Panc1 (cell line): ENCODE results near the gene DNAH3. TPM values are rescaled to one million over a fixed set of nuclear protein-coding genes. Genes with fewer than 3 reads are reported as not detected.

ENCODE experiments used
- ATAC-seq: fragments of 200-7000 bp; cut with Tn5 transposase; 2 replicates; pipeline ENCODE4 v1.9.1; 2020; ENCODE audit warnings: mild to moderate bottlenecking, moderate library complexity
- BruUV-seq: library from RNA; stranded (reverse); fragments of 400-500 nt; replicated peaks from 2 replicates; lab custom pipeline; 2021; lab: Mats Ljungman, UMichigan
- CTCF ChIA-PET: fragments of 300-600 bp; sonication (Branson Sonifier 250); formaldehyde crosslinking; loops from one replicate; lab custom pipeline; 2022; ENCODE audit warnings: antibody characterized with exemption; lab: Charles Lee
- POLR2A ChIA-PET: fragments of 300-600 bp; sonication (Branson Sonifier 250); formaldehyde crosslinking; loops from one replicate; lab custom pipeline; 2022; ENCODE audit warnings: antibody characterized with exemption; lab: Charles Lee
- DNase-seq: peaks from one replicate; pipeline ENCODE4 v3.0.0-alpha.2; 2010; ENCODE audit warnings: low read depth, low spot score
- H3K27ac ChIP-seq: 2 replicates; pipeline ENCODE4 v1.5.1; 2011; ENCODE audit warnings: mild to moderate bottlenecking, low read length, inconsistent platforms
- H3K27me3 ChIP-seq: fragments of 200-500 bp; sonication (Bioruptor generic); 2 replicates; pipeline ENCODE4 v1.6.0; 2014; ENCODE audit warnings: low read length, inconsistent platforms; ENCODE audit not compliant: control insufficient read depth, insufficient read depth
- H3K36me3 ChIP-seq: fragments of 200-500 bp; sonication (Bioruptor generic); 2 replicates; pipeline ENCODE4 v1.5.1; 2014; ENCODE audit warnings: inconsistent platforms, mild to moderate bottlenecking, low read length, moderate library complexity; ENCODE audit not compliant: control insufficient read depth, insufficient read depth
- H3K4me1 ChIP-seq: 2 replicates; pipeline ENCODE4 v1.5.1; 2011; ENCODE audit warnings: inconsistent platforms, mild to moderate bottlenecking, low read length, moderate library complexity; ENCODE audit not compliant: control insufficient read depth, insufficient read depth
- H3K4me3 ChIP-seq, 2 experiments: 2 replicates each; pipeline ENCODE4 v1.5.1; 2011 to 2012; ENCODE audit warnings: low read depth in 2 of 2, low read length in 2 of 2, mild to moderate bottlenecking in 2 of 2, inconsistent platforms in 1 of 2, moderate library complexity in 1 of 2
- H3K9me3 ChIP-seq: fragments of 200-500 bp; sonication (Bioruptor generic); 2 replicates; pipeline ENCODE4 v1.5.1; 2014; ENCODE audit warnings: low read depth, mild to moderate bottlenecking, inconsistent platforms, low read length, moderate library complexity; ENCODE audit not compliant: control insufficient read depth, insufficient read depth
- POLR2AphosphoS5 ChIP-seq: IDR thresholded peaks from 2 replicates; pipeline ENCODE4 v1.6.1; 2012; ENCODE audit warnings: mild to moderate bottlenecking, low read depth, low read length, moderate library complexity
- SIN3A ChIP-seq: IDR thresholded peaks from 2 replicates; pipeline ENCODE4 v1.6.1; 2012; ENCODE audit warnings: low read depth, mild to moderate bottlenecking, low read length, moderate library complexity, borderline replicate concordance; ENCODE audit not compliant: insufficient read depth
- TCF7L2 ChIP-seq: IDR thresholded peaks from 2 replicates; pipeline ENCODE4 v1.6.1; 2011; ENCODE audit warnings: mild to moderate bottlenecking, low read depth, low read length, inconsistent platforms
- in situ Hi-C: cut with HindIII; loops from 2 replicates; pipeline ENCODE4 v1.10.0; 2016; ENCODE audit warnings: low sequenced_read_pairs, low pct_unique_long_range_greater_than_20kb
- intact Hi-C: fragments of 100-400 bp; cut with micrococcal nuclease; formaldehyde crosslinking; loops from one replicate; pipeline ENCODE4 v1.10.0; 2022; ENCODE audit not compliant: unreplicated experiment
- total RNA-seq: library from RNA; stranded (reverse); gene quantifications from one replicate; pipeline ENCODE4 v1.2.1, GENCODE V29; 2021; ENCODE audit not compliant: unreplicated experiment
- TF ChIP-seq, protein P1 (sequence below): fragments of 450-650 bp; IDR thresholded peaks from 2 replicates; pipeline ENCODE4 v1.5.1; 2017; ENCODE audit warnings: mild to moderate bottlenecking
- TF ChIP-seq, protein P2 (sequence below), 2 experiments: IDR thresholded peaks; 2 replicates each; pipeline ENCODE4 v1.6.1; 2011 to 2012; ENCODE audit warnings: low read depth in 2 of 2, control low read depth in 1 of 2, low read length in 1 of 2, mild to moderate bottlenecking in 1 of 2, moderate library complexity in 1 of 2; ENCODE audit not compliant: insufficient read depth in 1 of 2

Gene DNAH3
- total RNA-seq, 1 experiment from 2014 or later: 0.62 TPM

DNA sequence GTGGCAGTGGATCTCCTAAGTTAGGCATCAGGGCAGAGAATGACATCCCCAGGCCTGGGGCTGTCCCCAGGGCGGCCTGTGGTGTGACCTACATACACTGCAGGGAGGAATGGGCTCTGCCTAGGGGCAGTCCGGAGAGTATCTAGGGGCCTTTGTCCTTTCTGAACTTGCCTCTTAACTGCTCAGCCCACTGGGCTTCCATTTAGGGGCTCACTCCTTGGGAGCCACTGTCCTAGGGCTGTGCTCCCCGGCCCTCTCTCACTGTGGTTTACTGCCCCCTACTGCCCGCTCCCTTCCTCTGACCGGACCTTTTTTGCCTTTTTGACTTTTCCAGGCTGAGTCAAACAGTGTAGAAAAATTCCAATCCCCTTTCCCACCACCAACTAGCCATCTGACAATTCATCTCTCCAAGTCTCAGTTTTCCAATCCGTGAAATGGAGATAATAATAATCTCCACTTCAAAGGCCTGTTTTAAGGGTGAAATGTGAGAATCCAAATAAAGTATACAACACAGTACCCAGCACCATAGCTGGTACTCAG, 66.8 kb downstream of the DNAH3 start:
- intact Hi-C loops: loop anchor here (2.0 kb wide), 1 partner anchor 233 kb away; no protein-coding TSS in a partner anchor
- ATAC-seq: peak; percentile 90
- in situ Hi-C loops: no loop called here

DNA sequence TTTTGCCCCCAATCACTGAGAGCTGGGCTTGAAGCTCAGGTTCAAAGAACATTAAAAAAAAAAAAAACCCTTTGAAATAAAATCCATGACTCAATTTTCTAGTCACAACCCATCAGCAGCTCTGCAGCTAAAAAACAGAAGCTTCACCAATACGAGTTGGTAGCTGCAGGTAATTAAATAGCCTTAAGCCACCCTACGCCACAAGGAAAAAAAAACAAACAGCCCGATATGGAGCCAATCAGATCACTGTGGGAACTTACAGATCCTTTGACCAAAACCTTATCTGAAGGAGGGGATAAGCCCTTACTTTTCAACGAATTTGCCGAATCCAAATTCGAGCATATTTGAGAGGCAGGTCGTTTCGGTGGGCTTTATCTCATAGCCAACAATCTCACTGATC, 69.3 kb downstream of the DNAH3 start:
- TF ChIP-seq TCF7L2 (no peak), SIN3A (no peak), POLR2AphosphoS5 (no peak)
- TF ChIP-seq, protein P1, sequence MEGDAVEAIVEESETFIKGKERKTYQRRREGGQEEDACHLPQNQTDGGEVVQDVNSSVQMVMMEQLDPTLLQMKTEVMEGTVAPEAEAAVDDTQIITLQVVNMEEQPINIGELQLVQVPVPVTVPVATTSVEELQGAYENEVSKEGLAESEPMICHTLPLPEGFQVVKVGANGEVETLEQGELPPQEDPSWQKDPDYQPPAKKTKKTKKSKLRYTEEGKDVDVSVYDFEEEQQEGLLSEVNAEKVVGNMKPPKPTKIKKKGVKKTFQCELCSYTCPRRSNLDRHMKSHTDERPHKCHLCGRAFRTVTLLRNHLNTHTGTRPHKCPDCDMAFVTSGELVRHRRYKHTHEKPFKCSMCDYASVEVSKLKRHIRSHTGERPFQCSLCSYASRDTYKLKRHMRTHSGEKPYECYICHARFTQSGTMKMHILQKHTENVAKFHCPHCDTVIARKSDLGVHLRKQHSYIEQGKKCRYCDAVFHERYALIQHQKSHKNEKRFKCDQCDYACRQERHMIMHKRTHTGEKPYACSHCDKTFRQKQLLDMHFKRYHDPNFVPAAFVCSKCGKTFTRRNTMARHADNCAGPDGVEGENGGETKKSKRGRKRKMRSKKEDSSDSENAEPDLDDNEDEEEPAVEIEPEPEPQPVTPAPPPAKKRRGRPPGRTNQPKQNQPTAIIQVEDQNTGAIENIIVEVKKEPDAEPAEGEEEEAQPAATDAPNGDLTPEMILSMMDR: no peak
- TF ChIP-seq, protein P2, sequence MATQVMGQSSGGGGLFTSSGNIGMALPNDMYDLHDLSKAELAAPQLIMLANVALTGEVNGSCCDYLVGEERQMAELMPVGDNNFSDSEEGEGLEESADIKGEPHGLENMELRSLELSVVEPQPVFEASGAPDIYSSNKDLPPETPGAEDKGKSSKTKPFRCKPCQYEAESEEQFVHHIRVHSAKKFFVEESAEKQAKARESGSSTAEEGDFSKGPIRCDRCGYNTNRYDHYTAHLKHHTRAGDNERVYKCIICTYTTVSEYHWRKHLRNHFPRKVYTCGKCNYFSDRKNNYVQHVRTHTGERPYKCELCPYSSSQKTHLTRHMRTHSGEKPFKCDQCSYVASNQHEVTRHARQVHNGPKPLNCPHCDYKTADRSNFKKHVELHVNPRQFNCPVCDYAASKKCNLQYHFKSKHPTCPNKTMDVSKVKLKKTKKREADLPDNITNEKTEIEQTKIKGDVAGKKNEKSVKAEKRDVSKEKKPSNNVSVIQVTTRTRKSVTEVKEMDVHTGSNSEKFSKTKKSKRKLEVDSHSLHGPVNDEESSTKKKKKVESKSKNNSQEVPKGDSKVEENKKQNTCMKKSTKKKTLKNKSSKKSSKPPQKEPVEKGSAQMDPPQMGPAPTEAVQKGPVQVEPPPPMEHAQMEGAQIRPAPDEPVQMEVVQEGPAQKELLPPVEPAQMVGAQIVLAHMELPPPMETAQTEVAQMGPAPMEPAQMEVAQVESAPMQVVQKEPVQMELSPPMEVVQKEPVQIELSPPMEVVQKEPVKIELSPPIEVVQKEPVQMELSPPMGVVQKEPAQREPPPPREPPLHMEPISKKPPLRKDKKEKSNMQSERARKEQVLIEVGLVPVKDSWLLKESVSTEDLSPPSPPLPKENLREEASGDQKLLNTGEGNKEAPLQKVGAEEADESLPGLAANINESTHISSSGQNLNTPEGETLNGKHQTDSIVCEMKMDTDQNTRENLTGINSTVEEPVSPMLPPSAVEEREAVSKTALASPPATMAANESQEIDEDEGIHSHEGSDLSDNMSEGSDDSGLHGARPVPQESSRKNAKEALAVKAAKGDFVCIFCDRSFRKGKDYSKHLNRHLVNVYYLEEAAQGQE (IDR thresholded peaks at IDR 0.05; ENCODE audit: insufficient read depth in 1 of 2, low read depth in 2 of 2, low read length in 1 of 2): no peak
- no peaks in the 10 kb centered on the region for H3K36me3 ChIP-seq
- POLR2A ChIA-PET: interaction anchor here (0.7 kb wide), 1 partner anchor 198 kb away, joined by 3 read pairs; no protein-coding TSS in a partner anchor
- in situ Hi-C loops (no loop called here), intact Hi-C loops (no loop called here)
- CTCF ChIA-PET: no interaction called here
- 0 out of 2 replicates have a peak overlapping the region, but pooled peaks have one; percentile 1 for H3K27ac ChIP-seq
- no peak overlapping the region for H3K4me3 ChIP-seq
- ATAC-seq: no peak
- H3K9me3 ChIP-seq: no peaks in the 10 kb centered on the region
- no TSS peak for BruUV-seq
- H3K27me3 ChIP-seq: no peaks in the 10 kb centered on the region
- H3K4me1 ChIP-seq: no peaks in the 10 kb centered on the region
- no peak for DNase-seq

More for the DNA sequence above, 66.8 kb downstream of the DNAH3 start:
- no peaks in the 10 kb centered on the region for H3K9me3 ChIP-seq
- H3K4me3 ChIP-seq: no peak overlapping the region
- DNase-seq: peak; percentile 33
- ChIA-PET CTCF (interaction anchor here (0.6 to 1.5 kb wide), 4 partner anchors 145 to 1187 kb away, joined by 3 to 10 read pairs (median 5); no protein-coding TSS in a partner anchor), POLR2A (interaction anchor here (0.6 kb wide), 1 partner anchor 1826 kb away, joined by 4 read pairs; no protein-coding TSS in a partner anchor)
- no peaks in the 10 kb centered on the region for H3K4me1 ChIP-seq
- no TSS peak for BruUV-seq
- H3K27me3 ChIP-seq: no peaks in the 10 kb centered on the region
- TF ChIP-seq SIN3A (no peak), TCF7L2 (no peak), POLR2AphosphoS5 (no peak)
- TF ChIP-seq, protein P1: peak; percentile 87
- H3K27ac ChIP-seq: 0 out of 2 replicates have a peak overlapping the region, but pooled peaks have one; percentile 31
- no peaks in the 10 kb centered on the region for H3K36me3 ChIP-seq
